Measurements from ENCODE around the gene PRAME. TPM values are rescaled to one million over a fixed set of nuclear protein-coding genes. Genes with fewer than 3 reads are reported as not detected.

PRAME gene
- total RNA-seq, 1 experiment from 2014 or later, result not detected

GRCh38 chr22:22579869-22580604 is 21.0 kb upstream of the PRAME start:
- ChIA-PET POLR2A (no interaction called here), CTCF (interaction anchor here (0.6 kb wide), 2 partner anchors 13 to 260 kb away, joined by 3 to 5 read pairs; no protein-coding TSS in a partner anchor)
- H3K36me3 Mint-ChIP-seq (ENCODE audit: insufficient read depth, unreplicated experiment), result no peaks in the 10 kb centered on the region
- TF ChIP-seq CTCF (IDR thresholded peaks at IDR 0.05; ENCODE audit: unreplicated experiment), result no peak
- BruUV-seq (replicated peaks), result no TSS peak
- no peak overlapping the region for H3K4me3 Mint-ChIP-seq (ENCODE audit: unreplicated experiment)
- no peaks in the 10 kb centered on the region for H3K9me3 Mint-ChIP-seq (ENCODE audit: unreplicated experiment)
- no peak for DNase-seq (ENCODE audit: unreplicated experiment)
- H3K27ac Mint-ChIP-seq (ENCODE audit: low read depth, unreplicated experiment), result no peak overlapping the region
- H3K27me3 Mint-ChIP-seq (ENCODE audit: insufficient read depth, unreplicated experiment), result peaks cover 65% of the 10 kb centered on the region
- intact Hi-C loops (cut with micrococcal nuclease), result loop anchor here (10.0 kb wide), 1 partner anchor 375 kb away; no protein-coding TSS in a partner anchor
- H3K4me1 Mint-ChIP-seq (ENCODE audit: insufficient read depth, unreplicated experiment), result no peaks in the 10 kb centered on the region

GRCh38 chr22:22578702-22579424 is 19.8 kb upstream of the PRAME start:
- no peak for TF ChIP-seq CTCF (IDR thresholded peaks at IDR 0.05; ENCODE audit: unreplicated experiment)
- intact Hi-C loops (cut with micrococcal nuclease), result no loop called here
- no TSS peak for BruUV-seq (replicated peaks)
- peaks cover 65% of the 10 kb centered on the region for H3K27me3 Mint-ChIP-seq (ENCODE audit: insufficient read depth, unreplicated experiment)
- CTCF ChIA-PET, result interaction anchor here (0.7 to 2.0 kb wide), 6 partner anchors 9 to 148 kb away, joined by 3 to 9 read pairs (median 4); no protein-coding TSS in a partner anchor
- POLR2A ChIA-PET, result no interaction called here
- no peaks in the 10 kb centered on the region for H3K4me1 Mint-ChIP-seq (ENCODE audit: insufficient read depth, unreplicated experiment)
- no peak overlapping the region for H3K4me3 Mint-ChIP-seq (ENCODE audit: unreplicated experiment)
- no peaks in the 10 kb centered on the region for H3K9me3 Mint-ChIP-seq (ENCODE audit: unreplicated experiment)
- no peak overlapping the region for H3K27ac Mint-ChIP-seq (ENCODE audit: low read depth, unreplicated experiment)
- H3K36me3 Mint-ChIP-seq (ENCODE audit: insufficient read depth, unreplicated experiment), result no peaks in the 10 kb centered on the region
- peak; percentile 54 for DNase-seq (ENCODE audit: unreplicated experiment)

- CTCF ChIA-PET, result interaction anchor here (0.6 to 2.8 kb wide), 17 partner anchors 10 to 440 kb away, joined by 3 to 45 read pairs (median 3); no protein-coding TSS in a partner anchor
- Mint-ChIP-seq H3K9me3 (ENCODE audit: unreplicated experiment) (no peaks in the 10 kb centered on the region), H3K27ac (ENCODE audit: low read depth, unreplicated experiment) (no peak overlapping the region), H3K36me3 (ENCODE audit: insufficient read depth, unreplicated experiment) (peaks cover under 1% of the 10 kb centered on the region), H3K4me3 (ENCODE audit: unreplicated experiment) (no peak overlapping the region), H3K4me1 (ENCODE audit: insufficient read depth, unreplicated experiment) (no peaks in the 10 kb centered on the region), H3K27me3 (ENCODE audit: insufficient read depth, unreplicated experiment) (peaks cover 65% of the 10 kb centered on the region)
- intact Hi-C loops (cut with micrococcal nuclease), result no loop called here
- BruUV-seq (replicated peaks), result no TSS peak
- no peak for TF ChIP-seq CTCF (IDR thresholded peaks at IDR 0.05; ENCODE audit: unreplicated experiment)
- DNase-seq (ENCODE audit: unreplicated experiment), result no peak
- POLR2A ChIA-PET, result no interaction called here
These were observed 17.9 kb upstream of the PRAME start for GRCh38 chr22:22576989-22577427.
